LoVo (cell line): ENCODE measurements around the gene DIP2C.
"Not testable (repeated sequence)": the region's sequence is repeated elsewhere in the genome, so short reads cannot be mapped to it uniquely, and the experiment has no call there.

Source experiments
- DNase-seq: peaks from one replicate; pipeline ENCODE4 v3.0.0-alpha.2; 2016; ENCODE audit warnings: low spot score

Gene DIP2C, protein sequence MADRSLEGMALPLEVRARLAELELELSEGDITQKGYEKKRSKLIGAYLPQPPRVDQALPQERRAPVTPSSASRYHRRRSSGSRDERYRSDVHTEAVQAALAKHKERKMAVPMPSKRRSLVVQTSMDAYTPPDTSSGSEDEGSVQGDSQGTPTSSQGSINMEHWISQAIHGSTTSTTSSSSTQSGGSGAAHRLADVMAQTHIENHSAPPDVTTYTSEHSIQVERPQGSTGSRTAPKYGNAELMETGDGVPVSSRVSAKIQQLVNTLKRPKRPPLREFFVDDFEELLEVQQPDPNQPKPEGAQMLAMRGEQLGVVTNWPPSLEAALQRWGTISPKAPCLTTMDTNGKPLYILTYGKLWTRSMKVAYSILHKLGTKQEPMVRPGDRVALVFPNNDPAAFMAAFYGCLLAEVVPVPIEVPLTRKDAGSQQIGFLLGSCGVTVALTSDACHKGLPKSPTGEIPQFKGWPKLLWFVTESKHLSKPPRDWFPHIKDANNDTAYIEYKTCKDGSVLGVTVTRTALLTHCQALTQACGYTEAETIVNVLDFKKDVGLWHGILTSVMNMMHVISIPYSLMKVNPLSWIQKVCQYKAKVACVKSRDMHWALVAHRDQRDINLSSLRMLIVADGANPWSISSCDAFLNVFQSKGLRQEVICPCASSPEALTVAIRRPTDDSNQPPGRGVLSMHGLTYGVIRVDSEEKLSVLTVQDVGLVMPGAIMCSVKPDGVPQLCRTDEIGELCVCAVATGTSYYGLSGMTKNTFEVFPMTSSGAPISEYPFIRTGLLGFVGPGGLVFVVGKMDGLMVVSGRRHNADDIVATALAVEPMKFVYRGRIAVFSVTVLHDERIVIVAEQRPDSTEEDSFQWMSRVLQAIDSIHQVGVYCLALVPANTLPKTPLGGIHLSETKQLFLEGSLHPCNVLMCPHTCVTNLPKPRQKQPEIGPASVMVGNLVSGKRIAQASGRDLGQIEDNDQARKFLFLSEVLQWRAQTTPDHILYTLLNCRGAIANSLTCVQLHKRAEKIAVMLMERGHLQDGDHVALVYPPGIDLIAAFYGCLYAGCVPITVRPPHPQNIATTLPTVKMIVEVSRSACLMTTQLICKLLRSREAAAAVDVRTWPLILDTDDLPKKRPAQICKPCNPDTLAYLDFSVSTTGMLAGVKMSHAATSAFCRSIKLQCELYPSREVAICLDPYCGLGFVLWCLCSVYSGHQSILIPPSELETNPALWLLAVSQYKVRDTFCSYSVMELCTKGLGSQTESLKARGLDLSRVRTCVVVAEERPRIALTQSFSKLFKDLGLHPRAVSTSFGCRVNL (N-terminal part only)

DNA sequence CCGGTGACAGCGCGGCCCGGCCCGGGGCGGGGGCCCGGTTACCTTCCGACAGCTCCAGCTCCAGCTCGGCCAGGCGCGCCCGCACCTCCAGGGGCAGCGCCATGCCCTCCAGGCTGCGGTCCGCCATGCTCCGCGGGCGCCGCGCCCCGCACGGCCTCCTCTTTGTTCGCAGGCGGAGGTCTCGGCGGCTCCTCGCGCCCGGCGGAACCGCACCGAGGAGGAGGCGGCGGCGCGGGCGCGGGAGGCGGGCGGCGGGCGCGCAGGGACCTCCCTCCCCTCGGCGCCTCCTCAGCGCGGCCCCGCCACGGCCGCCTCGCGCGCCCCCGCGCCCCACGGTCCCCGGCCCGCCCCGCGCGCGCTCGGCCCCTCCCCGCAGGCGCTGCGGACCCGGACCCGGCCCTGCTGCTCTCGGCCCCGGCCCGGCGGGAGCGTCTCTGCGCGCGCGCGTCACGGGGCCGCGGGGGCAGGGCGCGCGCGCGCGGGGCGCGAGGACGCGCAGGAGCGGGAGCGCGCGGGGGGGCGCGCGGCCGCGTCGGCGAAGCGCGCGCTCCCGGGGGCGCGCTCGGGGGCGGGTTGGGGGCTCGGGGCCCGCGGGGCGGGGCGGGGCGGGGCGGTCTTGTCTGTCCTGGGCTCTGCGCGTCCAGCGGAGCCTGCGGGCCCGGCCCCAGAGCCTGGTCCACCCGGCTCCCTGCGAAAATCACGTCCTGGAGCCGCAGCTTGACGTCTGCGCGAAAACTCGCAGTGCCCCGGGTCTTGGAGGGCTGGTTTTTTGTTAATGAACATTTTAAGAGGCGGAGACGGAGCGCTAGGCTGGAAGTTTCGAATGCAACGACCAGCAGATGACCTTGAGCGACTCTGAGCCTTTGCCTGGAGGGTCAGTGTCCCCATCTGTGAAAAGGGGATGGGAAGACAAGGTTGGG, at the start of gene DIP2C:
Gene DIP2C (minus strand): TSS at position 217 of the 920 bp plus-strand sequence. CDS start 90 bp downstream, at position 127.
- DNase-seq, result peak; percentile 46

- DNase-seq, result no peak
Measured at GRCh38 chr10:734481-734880, 45.0 kb upstream of the DIP2C start.

DNA sequence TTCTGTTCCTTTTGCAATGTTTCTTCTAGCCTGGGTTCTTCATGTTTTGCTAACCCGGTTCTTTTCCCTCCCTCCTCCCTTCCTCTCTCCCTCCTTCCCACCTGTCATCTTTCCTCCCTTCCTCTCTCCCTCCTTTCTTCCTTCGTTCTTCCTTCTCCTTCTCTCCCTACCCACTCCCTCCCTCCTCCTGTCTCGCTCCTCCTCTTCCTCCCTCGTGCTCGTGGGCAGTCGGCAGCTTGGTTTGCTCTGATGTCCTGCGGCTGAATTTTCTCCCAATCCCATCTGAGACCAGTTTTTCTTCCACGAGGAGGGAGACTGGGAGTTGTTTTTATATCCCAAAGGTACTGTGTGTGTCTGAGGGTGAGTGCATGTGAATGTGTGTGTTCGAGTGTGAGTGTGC, 43.6 kb upstream of the DIP2C start:
- DNase-seq, result no peak

DNA sequence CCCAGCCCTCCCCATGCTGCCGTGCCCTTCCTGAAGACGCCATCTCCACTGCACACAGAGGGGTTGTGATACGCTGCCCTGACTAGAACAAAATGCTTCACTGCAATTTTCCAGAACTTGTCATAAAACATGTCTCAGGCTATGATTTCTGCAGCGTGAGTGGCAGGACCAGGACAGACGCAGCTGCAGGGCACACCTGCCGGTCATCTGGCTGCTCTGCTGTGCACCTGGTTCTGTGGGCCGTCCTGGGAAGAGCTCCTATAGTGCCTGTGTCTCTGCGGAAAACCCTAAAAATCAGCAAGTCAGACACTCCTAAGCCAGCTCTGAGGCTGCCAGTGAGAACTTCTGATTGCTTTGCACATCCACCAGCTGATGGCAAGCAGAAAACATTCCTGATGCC, 39.7 kb upstream of the DIP2C start:
- no peak for DNase-seq

GRCh38 chr10:728603-729002, 39.1 kb upstream of the DIP2C start:
- no peak for DNase-seq

DNA sequence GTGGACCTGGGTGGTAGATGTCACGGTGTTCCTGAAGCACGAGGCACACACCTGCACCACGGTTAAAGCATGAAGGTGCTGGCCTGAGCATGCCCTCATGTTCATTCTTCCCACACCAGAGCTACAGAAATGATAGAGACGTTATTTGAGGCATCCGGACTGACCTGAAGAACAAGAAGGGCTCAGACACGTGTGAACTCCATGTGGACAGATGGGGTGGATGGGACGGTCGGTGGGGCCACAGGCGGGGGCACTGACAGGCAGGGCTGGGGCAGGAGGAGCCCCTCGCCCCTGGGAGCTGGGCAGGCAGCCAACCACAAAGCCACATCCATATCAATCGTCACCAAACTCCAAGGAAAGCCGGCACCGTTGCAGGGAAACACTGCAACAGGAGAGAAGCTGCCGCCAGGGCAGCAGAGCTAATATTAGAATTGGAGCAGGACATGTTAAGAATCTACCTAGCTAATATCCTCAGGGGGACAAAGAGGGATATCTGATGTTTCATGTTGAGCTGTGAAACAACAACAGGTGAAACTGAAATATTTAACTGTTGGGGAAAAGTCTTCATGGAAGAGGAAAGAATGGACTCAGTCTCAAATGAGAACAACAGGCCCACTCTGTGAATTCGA, 37.8 kb upstream of the DIP2C start:
- no peak for DNase-seq

DNA sequence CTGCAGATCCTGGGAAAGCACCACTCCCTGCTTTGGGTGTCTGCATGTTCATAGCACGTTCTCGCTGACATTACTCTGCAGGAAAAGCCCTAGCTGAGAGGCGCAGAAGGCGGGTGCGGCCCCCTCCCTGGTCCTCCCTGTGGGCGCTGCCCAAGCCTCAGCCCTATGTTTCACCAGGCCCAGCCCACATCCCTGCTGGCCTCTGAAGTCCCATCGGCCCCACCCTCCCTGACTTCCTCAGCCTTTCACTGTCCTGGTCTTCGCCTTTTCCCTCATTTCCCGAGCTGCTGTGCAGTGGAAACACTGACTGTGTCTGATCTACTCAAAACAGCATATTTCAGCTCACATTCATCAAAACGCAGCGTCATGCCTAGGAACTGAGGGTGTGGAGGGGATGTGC, 36.3 kb upstream of the DIP2C start:
- DNase-seq, result no peak

DNA sequence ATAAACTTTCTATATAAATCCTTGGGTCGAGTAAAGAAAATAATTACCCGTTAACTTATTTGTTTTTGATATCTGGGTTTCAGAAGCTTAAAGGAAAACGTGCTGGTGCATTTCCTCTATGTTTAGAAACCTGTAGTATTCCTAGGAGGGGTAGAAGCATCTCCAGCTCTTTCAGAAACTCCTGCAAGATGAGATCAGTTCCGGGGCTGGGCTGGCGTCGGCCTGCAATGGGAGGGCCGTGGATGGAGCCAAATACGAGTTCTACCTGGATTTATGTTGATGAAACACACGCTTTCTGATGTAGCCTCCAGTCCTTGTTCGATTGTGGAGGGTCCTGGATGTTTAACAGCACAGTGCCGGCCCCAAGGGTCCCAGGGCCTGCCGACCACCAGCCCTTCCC, 35.8 kb upstream of the DIP2C start:
- no peak for DNase-seq

DNA sequence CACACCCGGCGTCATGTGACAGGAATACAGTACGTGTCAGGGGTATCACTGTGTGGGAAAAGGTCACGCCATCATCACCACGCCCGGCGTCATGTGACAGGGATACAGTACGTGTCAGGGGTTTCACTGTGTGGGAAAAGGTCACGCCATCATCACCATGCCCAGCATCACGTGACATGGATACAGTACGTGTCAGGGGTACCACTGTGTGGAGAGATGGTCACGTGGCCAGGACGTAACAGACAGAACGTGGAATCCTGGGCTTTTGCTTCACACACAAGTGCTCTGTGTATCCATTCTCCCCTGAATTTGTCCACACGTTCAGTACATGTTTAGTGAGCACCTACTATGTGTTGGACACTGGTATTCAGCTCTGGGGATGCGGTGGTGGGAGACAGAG, 34.5 kb upstream of the DIP2C start:
- no peak for DNase-seq

DNA sequence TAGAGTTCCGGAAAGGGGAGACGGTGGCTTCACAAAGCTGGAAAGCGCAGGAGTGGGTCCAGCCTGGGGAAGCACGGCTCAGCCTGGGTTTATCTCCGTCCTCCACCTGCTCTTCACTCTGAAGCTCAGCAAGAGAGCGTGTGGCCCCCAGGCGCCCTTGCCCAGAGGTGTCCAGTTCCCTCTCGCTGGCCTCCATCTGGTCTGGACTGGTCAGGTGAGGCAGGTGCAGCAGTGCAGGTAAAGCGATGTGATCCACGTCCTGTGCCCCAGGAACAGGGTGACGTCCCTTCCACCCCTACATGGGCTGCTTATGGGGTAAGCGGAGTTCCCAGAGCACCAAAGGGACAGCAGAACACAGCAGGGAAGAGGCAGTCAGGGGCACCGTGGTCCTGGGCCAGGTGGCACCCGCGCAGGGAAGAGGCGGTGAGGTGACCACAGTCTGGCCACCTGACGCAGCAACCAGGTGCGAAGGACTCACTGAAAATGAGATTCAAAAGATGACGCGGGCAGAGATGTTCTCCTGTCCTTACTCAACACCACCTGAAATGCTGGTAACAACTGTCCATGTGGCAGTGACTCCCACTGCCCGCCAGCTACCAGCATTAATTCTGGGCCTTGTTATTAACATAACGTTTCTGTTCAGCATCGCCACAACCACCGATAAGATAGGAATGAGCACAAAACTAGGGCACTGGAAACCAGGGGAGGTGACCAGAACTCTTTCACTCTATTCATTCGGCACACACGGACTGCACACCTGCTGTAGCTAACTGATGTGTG, 33.0 kb upstream of the DIP2C start:
- DNase-seq, result no peak

- DNase-seq, result no peak
Measured at GRCh38 chr10:718143-718700, 28.8 kb upstream of the DIP2C start.

- no peak for DNase-seq
Measured at GRCh38 chr10:717458-717857, 28.0 kb upstream of the DIP2C start.

- no peak for DNase-seq
Measured at GRCh38 chr10:716821-717220, 27.4 kb upstream of the DIP2C start.

GRCh38 chr10:714214-714613, 24.7 kb upstream of the DIP2C start:
- DNase-seq, result no peak

- no peak for DNase-seq
Measured at GRCh38 chr10:712575-712974, 23.1 kb upstream of the DIP2C start.

GRCh38 chr10:712089-712488, 22.6 kb upstream of the DIP2C start:
- DNase-seq, result no peak

GRCh38 chr10:707861-708260, 18.4 kb upstream of the DIP2C start:
- no peak for DNase-seq

GRCh38 chr10:707456-707855, 18.0 kb upstream of the DIP2C start:
- DNase-seq, result no peak

DNA sequence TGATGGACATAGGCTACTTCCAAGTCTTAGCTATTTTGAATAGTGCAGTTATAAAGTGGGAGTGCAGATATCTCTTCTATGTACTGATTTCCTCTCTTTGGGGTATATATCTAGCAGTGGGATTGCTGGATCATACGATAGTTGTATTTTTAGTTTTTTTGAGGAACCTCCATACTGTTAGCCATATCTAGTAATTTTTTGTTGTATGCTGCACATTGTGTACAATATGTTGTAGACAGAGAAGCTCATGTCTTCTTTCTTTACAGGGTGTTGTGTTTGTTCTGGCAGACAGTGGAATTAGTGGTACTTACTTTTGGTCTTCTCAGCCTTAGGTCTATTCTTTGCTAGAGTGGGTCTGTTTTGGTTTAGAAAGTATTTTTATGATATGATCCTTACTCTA, 13.7 kb upstream of the DIP2C start:
- no peak for DNase-seq

DNA sequence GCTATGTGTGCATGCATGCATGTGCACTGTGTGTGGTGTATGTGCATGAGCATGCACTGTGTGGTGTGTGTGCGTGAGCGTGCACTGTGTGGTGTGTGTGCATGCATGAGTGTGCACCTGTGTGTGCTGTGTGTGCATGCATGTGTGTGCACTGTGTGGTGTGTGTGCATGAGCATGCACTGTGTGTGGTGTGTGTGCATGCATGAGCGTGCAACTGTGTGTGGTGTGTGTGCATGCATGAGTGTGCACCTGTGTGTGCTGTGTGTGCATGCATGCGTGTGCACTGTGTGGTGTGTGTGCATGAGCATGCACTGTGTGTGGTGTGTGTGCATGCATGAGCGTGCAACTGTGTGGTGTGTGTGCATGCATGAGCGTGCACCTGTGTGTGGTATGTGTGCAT, 10.7 kb upstream of the DIP2C start:
- not testable (repeated sequence) for DNase-seq
